Neural cell (in vitro differentiated cells): ENCODE results near the gene FAM111B.

ENCODE experiments used
- CTCF ChIP-seq: fragments of 450-650 bp; IDR thresholded peaks from 2 replicates; pipeline ENCODE4 v1.5.1; 2014; ENCODE audit warnings: antibody characterized with exemption, mild to moderate bottlenecking, moderate library complexity; ENCODE audit not compliant: poor library complexity, severe bottlenecking
- MXI1 ChIP-seq: fragments of 450-650 bp; conservative IDR thresholded peaks from 2 replicates; pipeline ENCODE4 v1.6.1; 2014; ENCODE audit warnings: antibody characterized with exemption, mild to moderate bottlenecking; ENCODE audit not compliant: poor library complexity, severe bottlenecking
- SMC3 ChIP-seq: fragments of 450-650 bp; conservative IDR thresholded peaks from 2 replicates; pipeline ENCODE4 v1.6.1; 2014; ENCODE audit warnings: antibody characterized with exemption, mild to moderate bottlenecking, moderate library complexity; ENCODE audit not compliant: poor library complexity
- TAF1 ChIP-seq: IDR thresholded peaks from 2 replicates; pipeline ENCODE4 v1.6.1; 2012; ENCODE audit warnings: low read depth

- no peak for TF ChIP-seq CTCF
- TF ChIP-seq MXI1, result no peak
- no peak for TF ChIP-seq SMC3
- TF ChIP-seq TAF1, result no peak
Observed at GRCh38 chr11:59114344-59114743, 7.3 kb downstream of the FAM111B start.
